CD14-positive monocyte (primary cell): Measurements from ENCODE around the gene APOL2. TPM values are rescaled to one million over a fixed set of nuclear protein-coding genes. Genes with fewer than 3 reads are reported as not detected.
A peak's percentile ranks its signal among the peaks of the same experiment; 100 is the strongest.

Source experiments
- DNase-seq, 3 donors: peaks; one replicate each; pipeline ENCODE4 v3.0.0-alpha.2; 2011 to 2022
- H2AFZ ChIP-seq: 2 replicates; pipeline ENCODE4 v1.6.0; 2012; ENCODE audit warnings: mild to moderate bottlenecking, low read depth, low read length, inconsistent platforms; ENCODE audit not compliant: insufficient read depth, poor library complexity, severe bottlenecking
- H3K27ac ChIP-seq, 2 donors: 1 replicate in 1 of 2; 2 replicates in 1 of 2; pipeline ENCODE4 v1.5.1; 2012 to 2013; ENCODE audit warnings: low read length in 2 of 2, control low read depth in 1 of 2, inconsistent platforms in 1 of 2, low read depth in 1 of 2, mild to moderate bottlenecking in 1 of 2
- H3K27me3 ChIP-seq, 2 donors: one replicate each; pipeline versions ENCODE4 v1.6.0 to v1.6.1; 2011 to 2013; ENCODE audit warnings: low read length in 2 of 2; ENCODE audit not compliant: control insufficient read depth in 2 of 2, insufficient read depth in 2 of 2
- H3K36me3 ChIP-seq, 2 donors: replicated peaks in 1 of 2; 1 replicate in 1 of 2; 2 replicates in 1 of 2; pipeline versions ENCODE4 v1.5.1 to v1.6.1; 2012 to 2013; ENCODE audit warnings: low read length in 2 of 2, control low read depth in 1 of 2, inconsistent platforms in 1 of 2, mild to moderate bottlenecking in 1 of 2; ENCODE audit not compliant: insufficient read depth in 2 of 2, control insufficient read depth in 1 of 2
- H3K4me1 ChIP-seq, 2 donors: 1 replicate in 1 of 2; 2 replicates in 1 of 2; pipeline versions ENCODE4 v1.5.1 to v1.6.1; 2012 to 2013; ENCODE audit warnings: low read length in 2 of 2, control low read depth in 1 of 2, inconsistent platforms in 1 of 2, mild to moderate bottlenecking in 1 of 2, moderate library complexity in 1 of 2; ENCODE audit not compliant: insufficient read depth in 2 of 2, control insufficient read depth in 1 of 2
- H3K4me2 ChIP-seq: replicated peaks from 2 replicates; pipeline ENCODE3; 2012; ENCODE audit warnings: low read length, moderate library complexity, mild to moderate bottlenecking; ENCODE audit not compliant: poor library complexity, severe bottlenecking; ENCODE audit errors: extremely low read depth
- H3K4me3 ChIP-seq, 3 experiments: fragments of 200-600 bp in 1 of 3; sonication (generic) in 1 of 3; replicated peaks in 1 of 3; 1 replicate in 2 of 3; 2 replicates in 1 of 3; pipeline ENCODE4 v1.5.1; 2011 to 2013; ENCODE audit warnings: low read length in 3 of 3, mild to moderate bottlenecking in 3 of 3, control low read depth in 2 of 3, low read depth in 2 of 3, inconsistent platforms in 1 of 3, moderate library complexity in 1 of 3
- H3K79me2 ChIP-seq: 2 replicates; pipeline ENCODE4 v1.6.0; 2012; ENCODE audit warnings: mild to moderate bottlenecking, control low read depth, inconsistent platforms, low read length, moderate library complexity; ENCODE audit not compliant: insufficient read depth
- H3K9ac ChIP-seq: 2 replicates; pipeline ENCODE4 v1.6.0; 2017; ENCODE audit warnings: low read length, mild to moderate bottlenecking; ENCODE audit not compliant: insufficient read depth, poor library complexity, severe bottlenecking
- H3K9me3 ChIP-seq, 2 donors: replicated peaks in 1 of 2; 1 replicate in 1 of 2; 2 replicates in 1 of 2; pipeline versions ENCODE4 v1.5.1 to v1.6.1; 2012 to 2013; ENCODE audit warnings: low read length in 2 of 2, control low read depth in 1 of 2; ENCODE audit not compliant: control insufficient read depth in 1 of 2, insufficient read depth in 1 of 2
- H4K20me1 ChIP-seq: 2 replicates; pipeline ENCODE4 v1.6.0; 2012; ENCODE audit warnings: mild to moderate bottlenecking, low read length, control low read depth, moderate library complexity; ENCODE audit not compliant: insufficient read depth
- H3K27ac Mint-ChIP-seq, 7 donors: one replicate each; pipeline ENCODE4 v1.8.0; 2020; ENCODE audit warnings: mild to moderate bottlenecking in 7 of 7, mixed read lengths in 7 of 7, moderate library complexity in 6 of 7, inconsistent platforms in 2 of 7
- H3K27me3 Mint-ChIP-seq, 3 donors: one replicate each; pipeline ENCODE4 v1.8.0; 2021 to 2022; ENCODE audit warnings: low read depth in 3 of 3, mild to moderate bottlenecking in 3 of 3, mixed read lengths in 3 of 3, moderate library complexity in 3 of 3, inconsistent platforms in 1 of 3
- H3K36me3 Mint-ChIP-seq, 2 donors: one replicate each; pipeline ENCODE4 v1.8.0; 2020; ENCODE audit warnings: mixed read lengths in 2 of 2, inconsistent platforms in 1 of 2, mild to moderate bottlenecking in 1 of 2
- H3K4me1 Mint-ChIP-seq: one replicate; pipeline ENCODE4 v1.8.0; 2020; ENCODE audit warnings: mild to moderate bottlenecking, mixed read lengths
- H3K4me3 Mint-ChIP-seq, 2 donors: one replicate each; pipeline ENCODE4 v1.8.0; 2020; ENCODE audit warnings: mild to moderate bottlenecking in 2 of 2, mixed read lengths in 2 of 2, moderate library complexity in 1 of 2
- H3K9me3 Mint-ChIP-seq, 7 donors: one replicate each; pipeline ENCODE4 v1.8.0; 2020 to 2022; ENCODE audit warnings: mixed read lengths in 7 of 7, mild to moderate bottlenecking in 6 of 7, moderate library complexity in 6 of 7, inconsistent platforms in 2 of 7
- CTCF ChIP-seq: fragments of 200-600 bp; IDR thresholded peaks from one replicate; pipeline ENCODE4 v1.8.0; 2022; ENCODE audit warnings: antibody characterized with exemption, mild to moderate bottlenecking
- WGBS: methylation state at CpG from one replicate; pipeline ENCODE4 v1.1.5; 2013; ENCODE audit warnings: missing lambda C conversion rate; ENCODE audit not compliant: insufficient coverage; 5-methylcytosine and 5-hydroxymethylcytosine counted together
- intact Hi-C, 2 donors: fragments of 100-400 bp; cut with micrococcal nuclease; formaldehyde crosslinking; loops; one replicate each; pipeline versions ENCODE4 v1.15.0 to v1.15.1; 2023
- polyA plus RNA-seq, 3 donors: library from polyadenylated mRNA; depleted of rRNA in 1 of 3; unstranded in 2 of 3; stranded (reverse) in 1 of 3; fragments of 300-500 nt in 2 of 3; fragments of >200 nt in 1 of 3; fragmentation: Illumina TruSeq in 2 of 3; gene quantifications; 1 replicate in 2 of 3; 2 replicates in 1 of 3; pipeline ENCODE4 v1.2.3, GENCODE V29; 2012 to 2021

APOL2 gene
- polyA plus RNA-seq, 3 donors = 12.6 to 47.0 (median 13.2) TPM

GRCh38 chr22:36280379-36280778 is 41.1 kb upstream of the APOL2 start:
- Histone ChIP-seq H3K9ac (no peak overlapping the region), H3K27ac (no peak overlapping the region), H4K20me1 (peaks cover 82% of the 10 kb centered on the region), H3K79me2 (peaks cover 4% of the 10 kb centered on the region), H3K36me3 (peaks cover 44 to 52% of the 10 kb centered on the region in 2 donors), H3K4me1 (peaks cover 16 to 34% of the 10 kb centered on the region in 2 donors), H3K4me2 (no peak overlapping the region), H3K27me3 (no peaks in the 10 kb centered on the region), H2AFZ (no peak overlapping the region), H3K9me3 (no peaks in the 10 kb centered on the region), H3K4me3 (no peak overlapping the region)
- Mint-ChIP-seq H3K27me3 (peaks cover 0 to 1% (median 0%) of the 10 kb centered on the region in 3 donors), H3K27ac (peak overlapping the region in 5 of 7 donors; percentile 24 to 82 (median 61)), H3K4me1 (peaks cover 32% of the 10 kb centered on the region), H3K36me3 (peaks cover 46 to 58% of the 10 kb centered on the region in 2 donors), H3K9me3 (no peaks in the 10 kb centered on the region), H3K4me3 (no peak overlapping the region)
- WGBS = 70% methylated on average over 5 of the region's 8 CpGs
- TF ChIP-seq CTCF = no peak
- no peak for DNase-seq
- intact Hi-C loops = no loop called here

GRCh38 chr22:36279219-36279666 is 39.9 kb upstream of the APOL2 start:
- Histone ChIP-seq H3K9ac (no peak overlapping the region), H2AFZ (no peak overlapping the region), H3K4me3 (no peak overlapping the region), H3K9me3 (no peaks in the 10 kb centered on the region), H3K4me2 (no peak overlapping the region), H3K27ac (peak overlapping the region in 1 of 2 donors; percentile 49), H4K20me1 (peaks cover 71% of the 10 kb centered on the region), H3K36me3 (peaks cover 32 to 40% of the 10 kb centered on the region in 2 donors), H3K79me2 (no peaks in the 10 kb centered on the region), H3K4me1 (peaks cover 16 to 34% of the 10 kb centered on the region in 2 donors), H3K27me3 (no peaks in the 10 kb centered on the region)
- Mint-ChIP-seq H3K9me3 (no peaks in the 10 kb centered on the region), H3K4me1 (peaks cover 32% of the 10 kb centered on the region), H3K27me3 (peaks cover 0 to 1% (median 0%) of the 10 kb centered on the region in 3 donors), H3K27ac (peak overlapping the region in 4 of 7 donors; percentile 6 to 58 (median 50)), H3K4me3 (no peak overlapping the region), H3K36me3 (peaks cover 36 to 47% of the 10 kb centered on the region in 2 donors)
- WGBS = 9% methylated on average over 7 of the region's 8 CpGs
- TF ChIP-seq CTCF = no peak
- intact Hi-C loops = loop anchor here (5.0 to 10.0 kb wide), 2 partner anchors 84 to 87 kb away; no protein-coding TSS in a partner anchor
- DNase-seq = peak in 1 of 3 donors; percentile 13
